Smooth muscle cell (in vitro differentiated cells): ENCODE measurements around the gene COL5A2. TPM values are rescaled to one million over a fixed set of nuclear protein-coding genes. Genes with fewer than 3 reads are reported as not detected.

ENCODE experiments used
- DNase-seq: peaks from one replicate; lab custom pipeline; 2025; ENCODE audit not compliant: unreplicated experiment; lab: John Stamatoyannopoulos, UW
- H2AFZ ChIP-seq: fragments of 200-600 bp; sonication (generic); 2 replicates; pipeline ENCODE4 v1.6.0; 2016; ENCODE audit warnings: antibody characterized with exemption, low read depth, mild to moderate bottlenecking
- H3F3A ChIP-seq: fragments of 200-600 bp; sonication (generic); 2 replicates; pipeline ENCODE4 v1.6.0; 2017; ENCODE audit warnings: antibody characterized with exemption, low read depth
- H3K27ac ChIP-seq: fragments of 200-600 bp; sonication (generic); 2 replicates; pipeline ENCODE4 v1.5.1; 2016; ENCODE audit warnings: low read depth, mild to moderate bottlenecking
- H3K27me3 ChIP-seq: fragments of 200-600 bp; sonication (generic); 2 replicates; pipeline ENCODE4 v1.6.1; 2016; ENCODE audit warnings: low read depth, mild to moderate bottlenecking
- H3K36me3 ChIP-seq: fragments of 200-600 bp; sonication (generic); 2 replicates; pipeline ENCODE4 v1.5.1; 2016; ENCODE audit warnings: low read depth
- H3K4me1 ChIP-seq: fragments of 200-600 bp; sonication (generic); 2 replicates; pipeline ENCODE4 v1.5.1; 2016; ENCODE audit warnings: low read depth
- H3K4me2 ChIP-seq: fragments of 200-600 bp; sonication (generic); 2 replicates; pipeline ENCODE4 v1.6.0; 2016; ENCODE audit warnings: mild to moderate bottlenecking
- H3K4me3 ChIP-seq: fragments of 200-600 bp; sonication (generic); 2 replicates; pipeline ENCODE4 v1.5.1; 2016; ENCODE audit warnings: mild to moderate bottlenecking
- H3K79me2 ChIP-seq: fragments of 200-600 bp; sonication (generic); 2 replicates; pipeline ENCODE4 v1.6.0; 2016; ENCODE audit warnings: low read depth, mild to moderate bottlenecking
- H3K9ac ChIP-seq: fragments of 200-600 bp; sonication (generic); 2 replicates; pipeline ENCODE4 v1.6.0; 2016; ENCODE audit warnings: low read depth
- H3K9me3 ChIP-seq: fragments of 200-600 bp; sonication (generic); replicated peaks from 2 replicates; pipeline ENCODE4 v1.5.1; 2016; ENCODE audit warnings: low read depth
- H4K20me1 ChIP-seq: fragments of 200-600 bp; sonication (generic); 2 replicates; pipeline ENCODE4 v1.6.0; 2016; ENCODE audit warnings: low read depth
- CTCF ChIP-seq: fragments of 200-600 bp; sonication (generic); IDR thresholded peaks from 2 replicates; pipeline ENCODE4 v1.5.1; 2017; ENCODE audit warnings: borderline replicate concordance, mild to moderate bottlenecking, antibody characterized with exemption; ENCODE audit not compliant: insufficient read depth, poor library complexity, severe bottlenecking
- WGBS: methylation state at CpG from one replicate; pipeline ENCODE4 v1.1.7; 2016; ENCODE audit warnings: low lambda C conversion rate; 5-methylcytosine and 5-hydroxymethylcytosine counted together
- polyA plus RNA-seq: library from polyadenylated mRNA; unstranded; fragments of >200 nt; fragmentation: Nextera tagmentation; extraction: Ambion mirVana; gene quantifications from 2 replicates; pipeline ENCODE4 v1.2.1, GENCODE V29; 2016
- total RNA-seq: library from RNA; depleted of rRNA; stranded (reverse); fragments of >200 nt; gene quantifications from 2 replicates; pipeline ENCODE4 v1.2.3, GENCODE V29; 2014

The COL5A2 gene
- total and polyA plus RNA-seq, 2 experiments from 2014 or later, result 364 to 697 TPM

GRCh38 chr2:189069855-189070619, 109.5 kb downstream of the COL5A2 start:
- Histone ChIP-seq H3K4me1 (no peaks in the 10 kb centered on the region), H3K27me3 (no peaks in the 10 kb centered on the region), H3F3A (no peaks in the 10 kb centered on the region), H3K4me2 (no peak overlapping the region), H3K9me3 (no peaks in the 10 kb centered on the region), H2AFZ (no peak overlapping the region), H3K79me2 (peaks cover 43% of the 10 kb centered on the region), H3K4me3 (no peak overlapping the region), H4K20me1 (no peaks in the 10 kb centered on the region), H3K9ac (no peak overlapping the region), H3K27ac (peak overlapping the region; percentile 48), H3K36me3 (peaks cover 49% of the 10 kb centered on the region)
- no peak for DNase-seq
- TF ChIP-seq CTCF, result no peak

- H3K4me1 ChIP-seq, result no peaks in the 10 kb centered on the region
- H3K27ac ChIP-seq, result peak overlapping the region; percentile 6
- no peaks in the 10 kb centered on the region for H4K20me1 ChIP-seq
- no peak overlapping the region for H3K4me2 ChIP-seq
- H3K27me3 ChIP-seq, result no peaks in the 10 kb centered on the region
- no peak overlapping the region for H3K9ac ChIP-seq
- H3K36me3 ChIP-seq, result peaks cover 51% of the 10 kb centered on the region
- peaks cover 12% of the 10 kb centered on the region for H3F3A ChIP-seq
- no peak for TF ChIP-seq CTCF
- no peak overlapping the region for H3K4me3 ChIP-seq
- H2AFZ ChIP-seq, result no peak overlapping the region
- no peaks in the 10 kb centered on the region for H3K9me3 ChIP-seq
- H3K79me2 ChIP-seq, result peaks cover 38% of the 10 kb centered on the region
- DNase-seq, result no peak
Measured at GRCh38 chr2:189066037-189066436, 113.5 kb downstream of the COL5A2 start.

- Histone ChIP-seq H4K20me1 (no peaks in the 10 kb centered on the region), H3K36me3 (peaks cover 59% of the 10 kb centered on the region), H3K4me3 (no peak overlapping the region), H3F3A (peaks cover 33% of the 10 kb centered on the region), H3K27me3 (no peaks in the 10 kb centered on the region), H3K9me3 (no peaks in the 10 kb centered on the region), H3K9ac (no peak overlapping the region), H3K27ac (peak overlapping the region; percentile 57), H2AFZ (no peak overlapping the region), H3K4me2 (no peak overlapping the region), H3K4me1 (no peaks in the 10 kb centered on the region), H3K79me2 (peaks cover 32% of the 10 kb centered on the region)
- WGBS, result 74% methylated on average over 1 of the region's 1 CpG
- DNase-seq, result no peak
- no peak for TF ChIP-seq CTCF
Measured at GRCh38 chr2:189060096-189060642, 119.4 kb downstream of the COL5A2 start.

DNA sequence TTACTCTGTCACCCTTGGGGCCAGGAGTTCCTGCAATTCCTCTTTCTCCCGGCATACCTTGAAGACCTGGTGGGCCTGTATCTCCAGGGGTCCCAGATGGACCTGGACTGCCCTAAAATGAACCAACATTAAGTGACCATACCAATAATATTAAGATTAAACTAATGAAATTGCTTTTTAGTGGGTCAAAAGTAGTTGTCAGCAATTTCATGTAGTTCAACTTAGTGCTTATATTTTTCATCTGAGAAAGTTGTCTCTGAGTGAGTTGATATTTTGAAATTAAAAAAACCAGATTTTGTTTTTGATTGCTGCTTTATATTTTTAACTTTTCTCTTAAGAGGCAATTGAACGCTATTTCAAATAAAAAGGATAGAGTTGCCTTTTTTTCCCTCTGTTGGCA, 122.2 kb downstream of the COL5A2 start:
- no peak for TF ChIP-seq CTCF
- DNase-seq, result no peak
- H3K36me3 ChIP-seq, result peaks cover 51% of the 10 kb centered on the region

More for the DNA sequence above, 122.2 kb downstream of the COL5A2 start:
- no peak overlapping the region for H3K4me2 ChIP-seq
- peaks cover 44% of the 10 kb centered on the region for H3K79me2 ChIP-seq
- no peak overlapping the region for H3K4me3 ChIP-seq
- H3K27me3 ChIP-seq, result no peaks in the 10 kb centered on the region
- no peak overlapping the region for H3K9ac ChIP-seq
- H3K4me1 ChIP-seq, result no peaks in the 10 kb centered on the region
- no peak overlapping the region for H2AFZ ChIP-seq
- H4K20me1 ChIP-seq, result no peaks in the 10 kb centered on the region
- H3K9me3 ChIP-seq, result no peaks in the 10 kb centered on the region
- WGBS, result 98% methylated on average over 2 of the region's 2 CpGs
- peaks cover 25% of the 10 kb centered on the region for H3F3A ChIP-seq
- H3K27ac ChIP-seq, result peak overlapping the region; percentile 51
